OCI-LY3 (cell line): ENCODE results near the gene ERC2.

ENCODE experiments used
- CTCF ChIP-seq: fragments of 200-600, 300-600 bp; sonication (generic); IDR thresholded peaks from 2 replicates; pipeline ENCODE4 v1.5.1; 2014; ENCODE audit warnings: antibody characterized with exemption, low read length, low read depth
- EZH2phosphoT487 ChIP-seq: fragments of 200-600 bp; shearing (Covaris generic); IDR thresholded peaks from 2 replicates; pipeline ENCODE4 v1.6.1; 2018; ENCODE audit warnings: antibody characterized with exemption, mixed run types, low read depth

GRCh38 chr3:55923207-55923606, 545.1 kb downstream of the ERC2 start:
- TF ChIP-seq CTCF, result no peak
- TF ChIP-seq EZH2phosphoT487, result no peak
